OCI-LY7 (cell line): ENCODE results near the gene SMAD1. TPM values are rescaled to one million over a fixed set of nuclear protein-coding genes. Genes with fewer than 3 reads are reported as not detected.

Experiments
- BruUV-seq: library from RNA; stranded (reverse); fragments of 400-500 nt; replicated peaks from 2 replicates; lab custom pipeline; 2021; lab: Mats Ljungman, UMichigan
- CTCF ChIA-PET: fragments of 300-600 bp; sonication (Branson Sonifier 250); formaldehyde crosslinking; loops from one replicate; lab custom pipeline; 2022; ENCODE audit warnings: antibody characterized with exemption; ENCODE audit not compliant: unreplicated experiment; lab: Charles Lee
- POLR2A ChIA-PET: fragments of 300-600 bp; sonication (Branson Sonifier 250); formaldehyde crosslinking; loops from one replicate; lab custom pipeline; 2022; ENCODE audit warnings: antibody characterized with exemption; lab: Charles Lee
- DNase-seq: peaks from one replicate; pipeline ENCODE4 v3.0.0-alpha.2; 2015; ENCODE audit warnings: low spot score
- H2AFZ ChIP-seq: fragments of 200-600 bp; sonication (generic), shearing (Covaris generic); 2 replicates; pipeline ENCODE4 v1.6.1; 2014; ENCODE audit warnings: mild to moderate bottlenecking, antibody characterized with exemption, low read length, moderate library complexity
- H3K27ac ChIP-seq: fragments of 200-600 bp; sonication (generic); 2 replicates; pipeline ENCODE4 v1.5.1; 2014; ENCODE audit warnings: mixed run types, low read depth, mild to moderate bottlenecking, moderate library complexity, low read length, inconsistent platforms; ENCODE audit not compliant: poor library complexity, severe bottlenecking
- H3K36me3 ChIP-seq: fragments of 200-600 bp; sonication (generic); 2 replicates; pipeline ENCODE4 v1.6.1; 2014; ENCODE audit warnings: mild to moderate bottlenecking, antibody characterized with exemption, low read length, moderate library complexity, mixed read lengths; ENCODE audit not compliant: insufficient read depth
- H3K4me1 ChIP-seq: fragments of 200-600 bp; sonication (generic); 2 replicates; pipeline ENCODE4 v1.5.1; 2014; ENCODE audit warnings: mild to moderate bottlenecking, low read length; ENCODE audit not compliant: insufficient read depth, poor library complexity, severe bottlenecking
- H3K4me2 ChIP-seq: fragments of 200-600 bp; sonication (generic); 2 replicates; pipeline ENCODE4 v1.6.1; 2014; ENCODE audit warnings: mild to moderate bottlenecking, low read length
- H3K4me3 ChIP-seq: fragments of 200-600 bp; sonication (generic); 2 replicates; pipeline ENCODE4 v1.5.1; 2014; ENCODE audit warnings: mild to moderate bottlenecking, low read depth, low read length; ENCODE audit not compliant: poor library complexity, severe bottlenecking
- H3K79me2 ChIP-seq: fragments of 200-600 bp; sonication (generic); 2 replicates; pipeline ENCODE4 v1.6.1; 2016; ENCODE audit warnings: low read depth, mild to moderate bottlenecking, low read length, moderate library complexity, mixed read lengths; ENCODE audit not compliant: insufficient read depth
- H3K9me2 ChIP-seq: fragments of 200-600 bp; sonication (generic); 2 replicates; pipeline ENCODE4 v1.6.1; 2016; ENCODE audit warnings: mild to moderate bottlenecking, low read length, mixed read lengths; ENCODE audit not compliant: insufficient read depth
- H3K9me3 ChIP-seq: fragments of 200-600 bp; sonication (generic); 2 replicates; pipeline ENCODE4 v1.6.1; 2014; ENCODE audit warnings: mild to moderate bottlenecking, mixed run types, low read length, mixed read lengths
- H4K20me1 ChIP-seq: fragments of 200-600 bp; sonication (generic); 2 replicates; pipeline ENCODE4 v1.6.1; 2014; ENCODE audit warnings: mild to moderate bottlenecking, antibody characterized with exemption, low read length, moderate library complexity, mixed read lengths; ENCODE audit not compliant: insufficient read depth
- EZH2phosphoT487 ChIP-seq: fragments of 200-600 bp; sonication (generic); IDR thresholded peaks from 2 replicates; pipeline ENCODE4 v1.6.1; 2018; ENCODE audit warnings: low read depth, borderline replicate concordance, mild to moderate bottlenecking, mixed run types, antibody characterized with exemption, low read length, moderate library complexity, mixed read lengths
- intact Hi-C: fragments of 100-400 bp; cut with micrococcal nuclease; formaldehyde crosslinking; loops from one replicate; pipeline ENCODE4 v1.10.0; 2022; ENCODE audit not compliant: unreplicated experiment
- total RNA-seq, 2 experiments: library from RNA; depleted of rRNA in 1 of 2; stranded (reverse); fragments of >200 nt in 1 of 2; shearing (Covaris generic) in 1 of 2; gene quantifications; 2 replicates each; pipeline ENCODE4 v1.2.3, GENCODE V29; 2014 to 2022
- TF ChIP-seq, protein P1 (sequence below): fragments of 200-600 bp; sonication (generic); conservative IDR thresholded peaks from 2 replicates; pipeline ENCODE4 v1.5.1; 2014; ENCODE audit warnings: mild to moderate bottlenecking, antibody characterized with exemption, low read length, moderate library complexity, mixed read lengths

Gene SMAD1
- total RNA-seq, 2 experiments from 2014 or later: 39.9 to 60.9 TPM

GRCh38 chr4:145546175-145546915, 64.7 kb downstream of the SMAD1 start:
- no TSS peak for BruUV-seq
- ChIA-PET CTCF (no interaction called here), POLR2A (interaction anchor here (0.6 to 1.2 kb wide), 3 partner anchors 14 to 25 kb away, joined by 3 read pairs; no protein-coding TSS in a partner anchor)
- no peak for TF ChIP-seq EZH2phosphoT487
- TF ChIP-seq, protein P1, sequence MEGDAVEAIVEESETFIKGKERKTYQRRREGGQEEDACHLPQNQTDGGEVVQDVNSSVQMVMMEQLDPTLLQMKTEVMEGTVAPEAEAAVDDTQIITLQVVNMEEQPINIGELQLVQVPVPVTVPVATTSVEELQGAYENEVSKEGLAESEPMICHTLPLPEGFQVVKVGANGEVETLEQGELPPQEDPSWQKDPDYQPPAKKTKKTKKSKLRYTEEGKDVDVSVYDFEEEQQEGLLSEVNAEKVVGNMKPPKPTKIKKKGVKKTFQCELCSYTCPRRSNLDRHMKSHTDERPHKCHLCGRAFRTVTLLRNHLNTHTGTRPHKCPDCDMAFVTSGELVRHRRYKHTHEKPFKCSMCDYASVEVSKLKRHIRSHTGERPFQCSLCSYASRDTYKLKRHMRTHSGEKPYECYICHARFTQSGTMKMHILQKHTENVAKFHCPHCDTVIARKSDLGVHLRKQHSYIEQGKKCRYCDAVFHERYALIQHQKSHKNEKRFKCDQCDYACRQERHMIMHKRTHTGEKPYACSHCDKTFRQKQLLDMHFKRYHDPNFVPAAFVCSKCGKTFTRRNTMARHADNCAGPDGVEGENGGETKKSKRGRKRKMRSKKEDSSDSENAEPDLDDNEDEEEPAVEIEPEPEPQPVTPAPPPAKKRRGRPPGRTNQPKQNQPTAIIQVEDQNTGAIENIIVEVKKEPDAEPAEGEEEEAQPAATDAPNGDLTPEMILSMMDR: no peak
- intact Hi-C loops: no loop called here
- no peak overlapping the region for H3K27ac ChIP-seq
- no peak overlapping the region for H2AFZ ChIP-seq
- H3K4me1 ChIP-seq: peaks cover 39% of the 10 kb centered on the region
- H3K36me3 ChIP-seq: peaks cover 97% of the 10 kb centered on the region
- H3K9me2 ChIP-seq: no peaks in the 10 kb centered on the region
- peaks cover 8% of the 10 kb centered on the region; the same call in 1 of the 2 replicates for H3K79me2 ChIP-seq
- H3K9me3 ChIP-seq: no peaks in the 10 kb centered on the region
- no peaks in the 10 kb centered on the region for H4K20me1 ChIP-seq
- no peak overlapping the region for H3K4me2 ChIP-seq
- H3K4me3 ChIP-seq: no peak overlapping the region
- no peak for DNase-seq

GRCh38 chr4:145551660-145552059, 70.0 kb downstream of the SMAD1 start:
- CTCF ChIA-PET: no interaction called here
- POLR2A ChIA-PET: interaction anchor here (0.6 to 1.5 kb wide), 4 partner anchors 10 to 27 kb away, joined by 3 to 4 read pairs (median 3); no protein-coding TSS in a partner anchor
- no peak for TF ChIP-seq EZH2phosphoT487
- TF ChIP-seq, protein P1: no peak

More at GRCh38 chr4:145551660-145552059, 70.0 kb downstream of the SMAD1 start:
- no peak for DNase-seq
- H2AFZ ChIP-seq: peak overlapping the region; percentile 14; the same call in 1 of the 2 replicates
- peaks cover 18% of the 10 kb centered on the region; the same call in 1 of the 2 replicates for H3K79me2 ChIP-seq
- H3K9me2 ChIP-seq: no peaks in the 10 kb centered on the region
- peak overlapping the region; percentile 45 for H3K4me3 ChIP-seq
- H3K27ac ChIP-seq: peak overlapping the region; percentile 71
- peak overlapping the region; percentile 58 for H3K4me2 ChIP-seq
- intact Hi-C loops: loop anchor here (2.0 kb wide), 1 partner anchor 51 kb away; no protein-coding TSS in a partner anchor
- H3K4me1 ChIP-seq: peaks cover 34% of the 10 kb centered on the region
- H3K36me3 ChIP-seq: peaks cover 91% of the 10 kb centered on the region
- H4K20me1 ChIP-seq: no peaks in the 10 kb centered on the region
- no peaks in the 10 kb centered on the region for H3K9me3 ChIP-seq
- BruUV-seq: no TSS peak
